ENCODE results near the gene OR1D2. TPM values are rescaled to one million over a fixed set of nuclear protein-coding genes. Genes with fewer than 3 reads are reported as not detected.

Gene OR1D2, protein sequence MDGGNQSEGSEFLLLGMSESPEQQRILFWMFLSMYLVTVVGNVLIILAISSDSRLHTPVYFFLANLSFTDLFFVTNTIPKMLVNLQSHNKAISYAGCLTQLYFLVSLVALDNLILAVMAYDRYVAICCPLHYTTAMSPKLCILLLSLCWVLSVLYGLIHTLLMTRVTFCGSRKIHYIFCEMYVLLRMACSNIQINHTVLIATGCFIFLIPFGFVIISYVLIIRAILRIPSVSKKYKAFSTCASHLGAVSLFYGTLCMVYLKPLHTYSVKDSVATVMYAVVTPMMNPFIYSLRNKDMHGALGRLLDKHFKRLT
- not detected in 2 replicates for total RNA-seq

DNA sequence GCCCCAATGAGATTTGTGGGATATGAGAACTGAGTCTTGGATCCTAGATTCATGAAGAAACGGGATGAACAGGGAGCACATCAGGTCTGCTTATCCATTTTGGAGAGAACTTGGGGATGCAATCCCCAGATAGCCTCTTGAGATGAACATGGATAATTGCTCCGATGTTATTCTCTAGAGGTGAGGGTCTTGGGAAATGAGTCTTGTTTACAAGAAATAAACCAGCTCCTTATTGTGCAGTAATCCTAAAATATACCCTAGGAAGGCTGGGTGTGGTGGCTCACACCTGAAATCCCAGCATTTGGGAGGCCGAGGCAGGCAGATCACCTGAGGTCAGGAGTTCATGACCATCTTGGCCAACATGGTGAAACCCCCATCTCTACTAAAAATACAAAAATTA lies at the start of gene OR1D2:
Gene OR1D2 (minus strand): TSS at position 101 of the 400 bp plus-strand sequence. CDS start 11,426 bp downstream, outside the sequence.

DNA sequence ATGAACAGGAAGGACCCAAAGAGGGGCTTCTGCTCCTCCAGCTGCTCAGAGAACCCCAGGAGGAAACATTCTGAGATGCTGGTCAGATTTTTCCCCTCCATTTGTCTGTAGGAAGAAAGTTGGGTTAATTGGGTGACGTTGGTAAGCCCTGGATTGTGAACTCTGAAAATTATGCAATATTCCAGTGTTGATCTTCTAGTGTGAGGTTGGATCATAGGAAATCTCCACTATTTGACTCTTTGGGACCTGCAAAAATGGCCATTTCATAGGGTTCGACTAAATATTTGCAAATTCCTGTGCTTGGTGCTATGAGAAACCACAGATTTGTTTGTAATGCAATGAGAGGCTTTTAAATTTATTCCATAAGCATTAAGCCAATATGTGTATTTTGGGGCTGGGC lies 23.2 kb upstream of the OR1D2 start, which contains the start of gene OR1G1:
Gene OR1G1 (minus strand): TSS at position 101 of the 400 bp plus-strand sequence. CDS start 0 bp downstream, at position 101.

DNA sequence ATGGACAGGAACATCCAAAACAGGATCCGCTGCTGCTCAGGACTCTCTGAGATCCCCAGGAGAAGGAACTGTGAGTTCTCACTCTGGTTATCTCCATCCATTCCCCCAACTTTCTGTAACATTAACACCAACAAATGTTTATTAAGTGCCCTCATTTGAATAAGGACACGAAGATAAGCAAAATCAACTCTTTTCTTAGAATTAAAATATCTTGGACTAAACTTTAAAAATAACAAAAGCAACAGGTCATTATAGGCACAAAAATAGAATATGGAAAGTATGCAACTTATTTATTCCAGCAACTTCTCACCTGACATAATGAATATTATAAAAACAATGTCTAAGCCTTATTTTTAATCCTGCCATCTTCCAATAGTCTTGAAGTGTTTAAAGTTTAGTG lies 40.7 kb downstream of the OR1D2 start, which contains the start of gene OR1D5:
Gene OR1D5 (minus strand): TSS at position 101 of the 400 bp plus-strand sequence. CDS start 0 bp downstream, at position 101.

Other genes starting within 250 kb of the OR1D2 start
- not detected in 2 replicates for gene OR1D5, start 40.8 kb downstream of the OR1D2 start, total RNA-seq
- not detected in 2 replicates for gene OR1G1, start 23.1 kb upstream of the OR1D2 start, total RNA-seq
- gene OR1A2, start 93.1 kb upstream of the OR1D2 start, total RNA-seq = not detected in 2 replicates
- not detected in 2 replicates for gene OR1A1, start 103.2 kb upstream of the OR1D2 start, total RNA-seq
- gene OR3A1, start 193.9 kb upstream of the OR1D2 start, total RNA-seq = 0.07 and 0.10 TPM in 2 replicates

Measured in smooth muscle cell of the pulmonary artery (primary cell).